ENCODE measurements around the gene ITGA3. TPM values are rescaled to one million over a fixed set of nuclear protein-coding genes. Genes with fewer than 3 reads are reported as not detected.
A peak's percentile ranks its signal among the peaks of the same experiment; 100 is the strongest.

The ITGA3 gene
- total RNA-seq, 4 donors from 2014 or later, result 145 to 246 (median 172) TPM

- intact Hi-C loops (cut with DNase I), result no loop called here
- Histone ChIP-seq H3K27ac (peak overlapping the region; percentile 22 to 86 (median 84)), H3K9me3 (no peaks in the 10 kb centered on the region), H3K27me3 (no peaks in the 10 kb centered on the region), H3K4me3 (replicated peaks in 1 of 3) (no peak overlapping the region), H3K4me1 (peaks cover 35 to 41% of the 10 kb centered on the region in 2 donors), H3K36me3 (peaks cover 9 to 24% of the 10 kb centered on the region in 2 donors)
- 32 to 47% methylated on average over 15 of the region's 15 CpGs for WGBS, 2 donors
- DNase-seq, result peak; percentile 75 to 77
- TF ChIP-seq CTCF (IDR thresholded peaks at IDR 0.05), result no peak
- no peak for TF ChIP-seq POLR2A (IDR thresholded peaks at IDR 0.05)
These were observed 45.0 kb downstream of the ITGA3 start for GRCh38 chr17:50100921-50101345.

- 49 to 57% methylated on average over 16 to 17 of the region's 17 CpGs for WGBS, 2 donors
- Histone ChIP-seq H3K4me1 (peaks cover 29 to 35% of the 10 kb centered on the region in 2 donors), H3K36me3 (peaks cover 15 to 26% of the 10 kb centered on the region in 2 donors), H3K4me3 (replicated peaks in 1 of 3) (no peak overlapping the region), H3K9me3 (no peaks in the 10 kb centered on the region), H3K27me3 (no peaks in the 10 kb centered on the region), H3K27ac (peak overlapping the region; percentile 22 to 86 (median 84))
- TF ChIP-seq POLR2A (IDR thresholded peaks at IDR 0.05), result no peak
- TF ChIP-seq CTCF (IDR thresholded peaks at IDR 0.05), result peak in 1 of 6 experiments; percentile 2
- intact Hi-C loops (cut with DNase I), result no loop called here
- peak; percentile 26 to 32 for DNase-seq
These were observed 45.6 kb downstream of the ITGA3 start for GRCh38 chr17:50101346-50102163.

- Histone ChIP-seq H3K36me3 (peaks cover 23 to 30% of the 10 kb centered on the region in 2 donors), H3K27ac (peak overlapping the region; percentile 50 to 86 (median 84)), H3K27me3 (no peaks in the 10 kb centered on the region), H3K4me1 (peaks cover 27 to 30% of the 10 kb centered on the region in 2 donors), H3K4me3 (replicated peaks in 1 of 3) (no peak overlapping the region), H3K9me3 (no peaks in the 10 kb centered on the region)
- intact Hi-C loops (cut with DNase I), result no loop called here
- TF ChIP-seq CTCF (IDR thresholded peaks at IDR 0.05) (no peak), POLR2A (IDR thresholded peaks at IDR 0.05) (no peak)
- peak; percentile 89 to 95 for DNase-seq
- 55 to 81% methylated on average over 14 of the region's 15 CpGs for WGBS, 2 donors
These were observed 46.5 kb downstream of the ITGA3 start for GRCh38 chr17:50102164-50102991.

- WGBS, 2 donors, result 72 to 82% methylated on average over 2 of the region's 2 CpGs
- Histone ChIP-seq H3K4me3 (replicated peaks in 1 of 3) (no peak overlapping the region), H3K27ac (no peak overlapping the region), H3K9me3 (no peaks in the 10 kb centered on the region), H3K27me3 (no peaks in the 10 kb centered on the region), H3K4me1 (peaks cover 27 to 30% of the 10 kb centered on the region in 2 donors), H3K36me3 (peaks cover 29 to 32% of the 10 kb centered on the region in 2 donors)
- TF ChIP-seq CTCF (IDR thresholded peaks at IDR 0.05) (no peak), POLR2A (IDR thresholded peaks at IDR 0.05) (no peak)
- intact Hi-C loops (cut with DNase I), result no loop called here
- DNase-seq, result no peak
These were observed 47.3 kb downstream of the ITGA3 start for GRCh38 chr17:50103252-50103651.

Measured in thyroid gland (tissue), 4 donors.